SK-N-MC (cell line): ENCODE results near the gene ICOSLG.

Experiments
- DNase-seq: peaks from one replicate; pipeline ENCODE4 v3.0.0-alpha.2; 2011; ENCODE audit warnings: low read depth, low spot score
- H3K27ac ChIP-seq: fragments of 200-600 bp; sonication (generic); 2 replicates; pipeline ENCODE4 v1.5.1; 2016; ENCODE audit warnings: mixed run types
- H3K36me3 ChIP-seq: fragments of 200-600 bp; sonication (generic); 2 replicates; pipeline ENCODE4 v1.6.1; 2017; ENCODE audit warnings: antibody characterized with exemption, low read length, mixed read lengths; ENCODE audit not compliant: insufficient read depth
- H3K4me3 ChIP-seq: fragments of 200-600 bp; sonication (generic); 2 replicates; pipeline ENCODE4 v1.5.1; 2016
- H3K9ac ChIP-seq: fragments of 200-600 bp; sonication (generic); 2 replicates; pipeline ENCODE4 v1.8.0; 2017; ENCODE audit warnings: mixed run types, mixed read lengths; ENCODE audit not compliant: insufficient read length
- H3K9me3 ChIP-seq: fragments of 200-600 bp; sonication (generic); 2 replicates; pipeline ENCODE4 v1.6.1; 2017; ENCODE audit warnings: low read depth, mild to moderate bottlenecking, antibody characterized with exemption, low read length, moderate library complexity, mixed read lengths
- EZH2 ChIP-seq: fragments of 200-600 bp; sonication (generic); IDR thresholded peaks from one replicate; pipeline ENCODE4 v1.6.1; 2017; ENCODE audit warnings: antibody characterized with exemption
- FOXP2 ChIP-seq: optimal IDR thresholded peaks from 2 replicates; pipeline ENCODE3; 2011; ENCODE audit warnings: mild to moderate bottlenecking, moderate library complexity; ENCODE audit not compliant: insufficient read depth; ENCODE audit errors: extremely low read length, control extremely low read depth
- POLR2AphosphoS5 ChIP-seq: IDR thresholded peaks from 2 replicates; pipeline ENCODE4 v1.6.1; 2012; ENCODE audit warnings: mild to moderate bottlenecking, low read depth, low read length, borderline replicate concordance

Gene ICOSLG

GRCh38 chr21:44267655-44268142 is 27.0 kb upstream of the ICOSLG start:
- Histone ChIP-seq H3K9me3 (no peaks in the 10 kb centered on the region), H3K36me3 (no peaks in the 10 kb centered on the region), H3K4me3 (no peak overlapping the region), H3K9ac (no peak overlapping the region), H3K27ac (no peak overlapping the region)
- TF ChIP-seq EZH2 (no peak), POLR2AphosphoS5 (no peak), FOXP2 (no peak)
- no peak for DNase-seq

- no peak for DNase-seq
- H3K9ac ChIP-seq, result no peak overlapping the region
- H3K36me3 ChIP-seq, result no peaks in the 10 kb centered on the region
- no peak overlapping the region for H3K27ac ChIP-seq
- H3K4me3 ChIP-seq, result no peak overlapping the region
- no peaks in the 10 kb centered on the region for H3K9me3 ChIP-seq
- no peak for TF ChIP-seq EZH2
- no peak for TF ChIP-seq POLR2AphosphoS5
- no peak for TF ChIP-seq FOXP2
Observed at GRCh38 chr21:44265734-44266270, 25.1 kb upstream of the ICOSLG start.

GRCh38 chr21:44263768-44264167 is 23.0 kb upstream of the ICOSLG start:
- Histone ChIP-seq H3K27ac (no peak overlapping the region), H3K4me3 (no peak overlapping the region), H3K36me3 (no peaks in the 10 kb centered on the region), H3K9me3 (no peaks in the 10 kb centered on the region), H3K9ac (no peak overlapping the region)
- no peak for DNase-seq
- TF ChIP-seq EZH2, result no peak
- TF ChIP-seq FOXP2, result no peak
- no peak for TF ChIP-seq POLR2AphosphoS5

- H3K9ac ChIP-seq, result no peak overlapping the region
Observed at GRCh38 chr21:44263221-44263760, 22.5 kb upstream of the ICOSLG start.

GRCh38 chr21:44262338-44263056 is 21.8 kb upstream of the ICOSLG start:
- Histone ChIP-seq H3K9me3 (no peaks in the 10 kb centered on the region), H3K36me3 (no peaks in the 10 kb centered on the region), H3K27ac (no peak overlapping the region), H3K9ac (no peak overlapping the region), H3K4me3 (no peak overlapping the region)
- no peak for DNase-seq
- no peak for TF ChIP-seq FOXP2
- no peak for TF ChIP-seq EZH2

More at GRCh38 chr21:44263221-44263760, 22.5 kb upstream of the ICOSLG start:
- Histone ChIP-seq H3K4me3 (no peak overlapping the region), H3K27ac (no peak overlapping the region), H3K9me3 (no peaks in the 10 kb centered on the region), H3K36me3 (no peaks in the 10 kb centered on the region)
- DNase-seq, result no peak
- no peak for TF ChIP-seq FOXP2

- Histone ChIP-seq H3K9ac (no peak within 1 kb of the TSS), H3K9me3 (no peaks in the 10 kb centered on the region), H3K27ac (no peak within 1 kb of the TSS), H3K4me3 (no peak within 1 kb of the TSS), H3K36me3 (no peaks in the 10 kb centered on the region)
- no peak for DNase-seq
- TF ChIP-seq EZH2, result no peak
- no peak for TF ChIP-seq FOXP2
- TF ChIP-seq POLR2AphosphoS5, result no peak
Observed at GRCh38 chr21:44261675-44262295, 21.0 kb upstream of the ICOSLG start, which contains the start of gene DNMT3L. Gene DNMT3L, minus strand, starts transcription at chr21:44261897. Its CDS starts 638 bp downstream, at chr21:44261259.

GRCh38 chr21:44260791-44261631 is 20.3 kb upstream of the ICOSLG start:
- no peaks in the 10 kb centered on the region for H3K36me3 ChIP-seq
- H3K27ac ChIP-seq, result no peak overlapping the region
- no peak overlapping the region for H3K9ac ChIP-seq
- no peak overlapping the region for H3K4me3 ChIP-seq
- DNase-seq, result no peak
- no peaks in the 10 kb centered on the region for H3K9me3 ChIP-seq
- TF ChIP-seq EZH2 (no peak), POLR2AphosphoS5 (no peak), FOXP2 (no peak)

- no peak for DNase-seq
- no peak overlapping the region for H3K27ac ChIP-seq
- H3K9me3 ChIP-seq, result no peaks in the 10 kb centered on the region
- H3K4me3 ChIP-seq, result no peak overlapping the region
- no peaks in the 10 kb centered on the region for H3K36me3 ChIP-seq
- H3K9ac ChIP-seq, result no peak overlapping the region
- TF ChIP-seq EZH2 (no peak), POLR2AphosphoS5 (no peak), FOXP2 (no peak)
Observed at GRCh38 chr21:44260066-44260465, 19.3 kb upstream of the ICOSLG start.
